Upper lobe of right lung (tissue), 1 donor: ENCODE results near the gene RNF144B. TPM values are rescaled to one million over a fixed set of nuclear protein-coding genes. Genes with fewer than 3 reads are reported as not detected.

Experiments
- ATAC-seq: fragments of 200-7000 bp; cut with Tn5 transposase; one replicate; pipeline ENCODE4 v1.9.1; 2020; ENCODE audit warnings: mild to moderate bottlenecking, moderate library complexity
- DNase-seq: peaks from one replicate; pipeline ENCODE4 v3.0.0-alpha.2; 2020
- H3K27ac ChIP-seq: fragments of 200-600 bp; one replicate; pipeline ENCODE4 v1.8.0; 2022
- H3K27me3 ChIP-seq: fragments of 200-600 bp; one replicate; pipeline ENCODE4 v1.8.0; 2022; ENCODE audit warnings: mild to moderate bottlenecking
- H3K36me3 ChIP-seq: fragments of 200-600 bp; one replicate; pipeline ENCODE4 v1.8.0; 2022
- H3K4me1 ChIP-seq: fragments of 200-600 bp; one replicate; pipeline ENCODE4 v1.8.0; 2022
- H3K4me3 ChIP-seq: fragments of 200-600 bp; one replicate; pipeline ENCODE4 v1.8.0; 2022; ENCODE audit warnings: mild to moderate bottlenecking
- H3K9me3 ChIP-seq: fragments of 200-600 bp; one replicate; pipeline ENCODE4 v1.8.0; 2022
- CTCF ChIP-seq: fragments of 200-600 bp; IDR thresholded peaks from one replicate; pipeline ENCODE4 v1.8.0; 2022; ENCODE audit warnings: antibody characterized with exemption
- intact Hi-C: fragments of 100-400 bp; cut with DNase I; formaldehyde crosslinking; loops from one replicate; pipeline ENCODE4 v1.11.0; 2022
- total RNA-seq: library from RNA; stranded (reverse); fragmentation: NEBNext Ultra II Directional; extraction: Animal tissue kit (Norgen Biotek cat#: 25700); gene quantifications from one replicate; pipeline ENCODE4 v1.2.1, GENCODE V29; 2021
- donor health status: DM: no; HTN: yes; CAD: no; lungs with severe emphysema.

Gene RNF144B
- total RNA-seq, 1 donor from 2014 or later = 82.4 TPM

GRCh38 chr6:18388271-18388670, 1.1 kb downstream of the RNF144B start:
- TF ChIP-seq CTCF = no peak
- no peaks in the 10 kb centered on the region for H3K9me3 ChIP-seq
- intact Hi-C loops = no loop called here
- no peaks in the 10 kb centered on the region for H3K27me3 ChIP-seq
- no peaks in the 10 kb centered on the region for H3K36me3 ChIP-seq
- peak overlapping the region; percentile 70 for H3K27ac ChIP-seq
- H3K4me3 ChIP-seq = peak overlapping the region; percentile 73
- ATAC-seq (no peak), DNase-seq (no peak)
- peaks cover 28% of the 10 kb centered on the region for H3K4me1 ChIP-seq

- ATAC-seq (peak; percentile 6), DNase-seq (no peak)
- Histone ChIP-seq H3K36me3 (no peaks in the 10 kb centered on the region), H3K27ac (peak overlapping the region; percentile 70), H3K4me1 (peaks cover 28% of the 10 kb centered on the region), H3K27me3 (no peaks in the 10 kb centered on the region), H3K9me3 (no peaks in the 10 kb centered on the region), H3K4me3 (peak overlapping the region; percentile 73)
- TF ChIP-seq CTCF = no peak
- intact Hi-C loops = no loop called here
Observed at GRCh38 chr6:18388942-18389341, 1.8 kb downstream of the RNF144B start.

GRCh38 chr6:18389479-18389878, 2.3 kb downstream of the RNF144B start:
- TF ChIP-seq CTCF = no peak

GRCh38 chr6:18390476-18390875, 3.3 kb downstream of the RNF144B start:
- no peak for TF ChIP-seq CTCF
- peak overlapping the region; percentile 73 for H3K4me3 ChIP-seq
- no peaks in the 10 kb centered on the region for H3K36me3 ChIP-seq
- intact Hi-C loops = no loop called here
- no peaks in the 10 kb centered on the region for H3K27me3 ChIP-seq
- ATAC-seq = no peak
- H3K9me3 ChIP-seq = no peaks in the 10 kb centered on the region
- H3K27ac ChIP-seq = peak overlapping the region; percentile 70
- H3K4me1 ChIP-seq = peaks cover 38% of the 10 kb centered on the region
- no peak for DNase-seq

More at GRCh38 chr6:18389479-18389878, 2.3 kb downstream of the RNF144B start:
- Histone ChIP-seq H3K4me3 (peak overlapping the region; percentile 73), H3K27ac (peak overlapping the region; percentile 70), H3K9me3 (no peaks in the 10 kb centered on the region), H3K4me1 (peaks cover 30% of the 10 kb centered on the region), H3K36me3 (no peaks in the 10 kb centered on the region), H3K27me3 (no peaks in the 10 kb centered on the region)
- ATAC-seq (no peak), DNase-seq (no peak)
- intact Hi-C loops = no loop called here

GRCh38 chr6:18391023-18391422, 3.9 kb downstream of the RNF144B start:
- H3K4me3 ChIP-seq = peak overlapping the region; percentile 73
- peak overlapping the region; percentile 18 for H3K27ac ChIP-seq
- intact Hi-C loops = no loop called here
- no peaks in the 10 kb centered on the region for H3K9me3 ChIP-seq
- peak; percentile 39 for ATAC-seq
- peaks cover 37% of the 10 kb centered on the region for H3K4me1 ChIP-seq
- no peak for DNase-seq
- no peak for TF ChIP-seq CTCF
- no peaks in the 10 kb centered on the region for H3K36me3 ChIP-seq
- no peaks in the 10 kb centered on the region for H3K27me3 ChIP-seq

- Histone ChIP-seq H3K9me3 (no peaks in the 10 kb centered on the region), H3K27me3 (no peaks in the 10 kb centered on the region), H3K4me1 (peaks cover 28% of the 10 kb centered on the region), H3K27ac (no peak overlapping the region), H3K36me3 (no peaks in the 10 kb centered on the region), H3K4me3 (peak overlapping the region; percentile 73)
- ATAC-seq (no peak), DNase-seq (no peak)
- TF ChIP-seq CTCF = no peak
- intact Hi-C loops = no loop called here
Observed at GRCh38 chr6:18392346-18392877, 5.3 kb downstream of the RNF144B start.
